ENCODE measurements around the gene KCNK13. TPM values are rescaled to one million over a fixed set of nuclear protein-coding genes. Genes with fewer than 3 reads are reported as not detected.

Gene KCNK13
- total RNA-seq, 1 donor from 2014 or later = not detected

- Mint-ChIP-seq H3K27ac (ENCODE audit: unreplicated experiment) (no peak overlapping the region), H3K27me3 (ENCODE audit: low read depth) (no peaks in the 10 kb centered on the region), H3K4me1 (ENCODE audit: low read depth) (no peaks in the 10 kb centered on the region), H3K9me3 (ENCODE audit: low read depth) (no peaks in the 10 kb centered on the region), H3K4me3 (ENCODE audit: unreplicated experiment) (no peak overlapping the region), H3K36me3 (ENCODE audit: low read depth) (peaks cover 23% of the 10 kb centered on the region)
- no peak for TF ChIP-seq CTCF (IDR thresholded peaks at IDR 0.05)
- no peak for DNase-seq (ENCODE audit: low spot score)
These were observed 34.0 kb upstream of the KCNK13 start for GRCh38 chr14:90027842-90028241.

GRCh38 chr14:90034156-90034555, 27.6 kb upstream of the KCNK13 start:
- Mint-ChIP-seq H3K4me1 (ENCODE audit: low read depth) (no peaks in the 10 kb centered on the region), H3K27ac (ENCODE audit: unreplicated experiment) (no peak overlapping the region), H3K36me3 (ENCODE audit: low read depth) (peaks cover 28% of the 10 kb centered on the region), H3K27me3 (ENCODE audit: low read depth) (no peaks in the 10 kb centered on the region), H3K9me3 (ENCODE audit: low read depth) (no peaks in the 10 kb centered on the region), H3K4me3 (ENCODE audit: unreplicated experiment) (no peak overlapping the region)
- no peak for DNase-seq (ENCODE audit: low spot score)
- TF ChIP-seq CTCF (IDR thresholded peaks at IDR 0.05) = no peak

- H3K36me3 Mint-ChIP-seq (ENCODE audit: low read depth) = peaks cover 29% of the 10 kb centered on the region
These were observed 26.8 kb upstream of the KCNK13 start for GRCh38 chr14:90034835-90035525.

GRCh38 chr14:90039253-90040010, 22.4 kb upstream of the KCNK13 start:
- no peak overlapping the region for H3K4me3 Mint-ChIP-seq (ENCODE audit: unreplicated experiment)
- H3K9me3 Mint-ChIP-seq (ENCODE audit: low read depth) = no peaks in the 10 kb centered on the region
- H3K27me3 Mint-ChIP-seq (ENCODE audit: low read depth) = no peaks in the 10 kb centered on the region
- H3K36me3 Mint-ChIP-seq (ENCODE audit: low read depth) = peaks cover 22% of the 10 kb centered on the region
- no peaks in the 10 kb centered on the region for H3K4me1 Mint-ChIP-seq (ENCODE audit: low read depth)
- TF ChIP-seq CTCF (IDR thresholded peaks at IDR 0.05) = no peak
- no peak for DNase-seq (ENCODE audit: low spot score)
- no peak overlapping the region for H3K27ac Mint-ChIP-seq (ENCODE audit: unreplicated experiment)

More at GRCh38 chr14:90034835-90035525, 26.8 kb upstream of the KCNK13 start:
- TF ChIP-seq CTCF (IDR thresholded peaks at IDR 0.05) = no peak
- Mint-ChIP-seq H3K27ac (ENCODE audit: unreplicated experiment) (no peak overlapping the region), H3K27me3 (ENCODE audit: low read depth) (no peaks in the 10 kb centered on the region), H3K4me3 (ENCODE audit: unreplicated experiment) (no peak overlapping the region), H3K9me3 (ENCODE audit: low read depth) (no peaks in the 10 kb centered on the region), H3K4me1 (ENCODE audit: low read depth) (no peaks in the 10 kb centered on the region)
- DNase-seq (ENCODE audit: low spot score) = no peak

GRCh38 chr14:90040411-90040810, 21.4 kb upstream of the KCNK13 start:
- DNase-seq (ENCODE audit: low spot score) = no peak
- no peak overlapping the region for H3K4me3 Mint-ChIP-seq (ENCODE audit: unreplicated experiment)
- no peak for TF ChIP-seq CTCF (IDR thresholded peaks at IDR 0.05)
- H3K36me3 Mint-ChIP-seq (ENCODE audit: low read depth) = peaks cover 22% of the 10 kb centered on the region
- H3K4me1 Mint-ChIP-seq (ENCODE audit: low read depth) = no peaks in the 10 kb centered on the region
- no peaks in the 10 kb centered on the region for H3K9me3 Mint-ChIP-seq (ENCODE audit: low read depth)
- H3K27ac Mint-ChIP-seq (ENCODE audit: unreplicated experiment) = no peak overlapping the region
- no peaks in the 10 kb centered on the region for H3K27me3 Mint-ChIP-seq (ENCODE audit: low read depth)
